ENCODE data around the gene AFF3. TPM values are rescaled to one million over a fixed set of nuclear protein-coding genes. Genes with fewer than 3 reads are reported as not detected.

Gene AFF3
- total and polyA plus RNA-seq, 3 donors from 2014 or later: 18.0 to 34.4 (median 27.1) TPM

DNA sequence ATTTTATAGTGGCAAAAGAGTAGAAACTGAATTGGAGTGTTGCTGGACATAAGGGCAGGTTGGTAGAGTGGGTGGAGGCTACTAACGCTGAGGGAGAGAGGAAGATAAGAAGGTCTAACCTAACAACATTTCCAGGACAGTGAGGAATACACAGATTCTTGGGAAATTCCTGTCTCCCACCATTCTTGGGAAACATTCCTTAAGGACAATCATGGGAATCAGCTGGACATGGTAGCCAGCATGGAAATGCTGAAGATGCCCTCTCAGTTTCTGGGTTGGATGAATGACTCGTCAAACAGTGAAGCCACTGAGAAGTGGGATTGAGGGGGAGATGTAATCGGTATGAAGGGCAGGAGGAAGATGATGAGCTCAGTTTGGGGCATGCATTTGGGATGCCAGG is 265.4 kb downstream of the AFF3 start:
- Histone ChIP-seq H3K27me3 (no peaks in the 10 kb centered on the region), H3K36me3 (ENCODE audit: low read depth, missing control alignments) (no peaks in the 10 kb centered on the region), H3K4me1 (peaks cover 6% of the 10 kb centered on the region), H3K4me3 (no peak overlapping the region), H3K27ac (no peak overlapping the region), H3K9me3 (no peaks in the 10 kb centered on the region)
- intact Hi-C loops (cut with DNase I; ENCODE audit: low total_unique reads): no loop called here
- TF ChIP-seq, protein P1, sequence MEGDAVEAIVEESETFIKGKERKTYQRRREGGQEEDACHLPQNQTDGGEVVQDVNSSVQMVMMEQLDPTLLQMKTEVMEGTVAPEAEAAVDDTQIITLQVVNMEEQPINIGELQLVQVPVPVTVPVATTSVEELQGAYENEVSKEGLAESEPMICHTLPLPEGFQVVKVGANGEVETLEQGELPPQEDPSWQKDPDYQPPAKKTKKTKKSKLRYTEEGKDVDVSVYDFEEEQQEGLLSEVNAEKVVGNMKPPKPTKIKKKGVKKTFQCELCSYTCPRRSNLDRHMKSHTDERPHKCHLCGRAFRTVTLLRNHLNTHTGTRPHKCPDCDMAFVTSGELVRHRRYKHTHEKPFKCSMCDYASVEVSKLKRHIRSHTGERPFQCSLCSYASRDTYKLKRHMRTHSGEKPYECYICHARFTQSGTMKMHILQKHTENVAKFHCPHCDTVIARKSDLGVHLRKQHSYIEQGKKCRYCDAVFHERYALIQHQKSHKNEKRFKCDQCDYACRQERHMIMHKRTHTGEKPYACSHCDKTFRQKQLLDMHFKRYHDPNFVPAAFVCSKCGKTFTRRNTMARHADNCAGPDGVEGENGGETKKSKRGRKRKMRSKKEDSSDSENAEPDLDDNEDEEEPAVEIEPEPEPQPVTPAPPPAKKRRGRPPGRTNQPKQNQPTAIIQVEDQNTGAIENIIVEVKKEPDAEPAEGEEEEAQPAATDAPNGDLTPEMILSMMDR (IDR thresholded peaks at IDR 0.05): no peak
- TF ChIP-seq POLR2A (IDR thresholded peaks at IDR 0.05): no peak
- no peak for DNase-seq
- WGBS, 2 donors: 80 to 92% methylated on average over 3 of the region's 3 CpGs

- H3K27me3 ChIP-seq: no peaks in the 10 kb centered on the region
- H3K27ac ChIP-seq: no peak overlapping the region
- H3K36me3 ChIP-seq (ENCODE audit: low read depth, missing control alignments): no peaks in the 10 kb centered on the region
- TF ChIP-seq, protein P1 (IDR thresholded peaks at IDR 0.05): no peak
- TF ChIP-seq POLR2A (IDR thresholded peaks at IDR 0.05): no peak
- DNase-seq: no peak
- H3K4me1 ChIP-seq: peaks cover 6% of the 10 kb centered on the region
- 95 to 96% methylated on average over 7 of the region's 7 CpGs for WGBS, 2 donors
- H3K9me3 ChIP-seq: no peaks in the 10 kb centered on the region
- intact Hi-C loops (cut with DNase I; ENCODE audit: low total_unique reads): no loop called here
- no peak overlapping the region for H3K4me3 ChIP-seq
Observed at GRCh38 chr2:99875627-99876201, 266.7 kb downstream of the AFF3 start.

- TF ChIP-seq, protein P1 (IDR thresholded peaks at IDR 0.05): no peak
- TF ChIP-seq POLR2A (IDR thresholded peaks at IDR 0.05): no peak
- Histone ChIP-seq H3K36me3 (ENCODE audit: low read depth, missing control alignments) (no peaks in the 10 kb centered on the region), H3K27ac (no peak overlapping the region), H3K4me1 (no peaks in the 10 kb centered on the region), H3K9me3 (no peaks in the 10 kb centered on the region), H3K27me3 (no peaks in the 10 kb centered on the region), H3K4me3 (no peak overlapping the region)
- DNase-seq: no peak
- intact Hi-C loops (cut with DNase I; ENCODE audit: low total_unique reads): no loop called here
- WGBS, 2 donors: 84 to 85% methylated on average over 4 of the region's 4 CpGs
Observed at GRCh38 chr2:99868260-99868659, 274.1 kb downstream of the AFF3 start.

DNA sequence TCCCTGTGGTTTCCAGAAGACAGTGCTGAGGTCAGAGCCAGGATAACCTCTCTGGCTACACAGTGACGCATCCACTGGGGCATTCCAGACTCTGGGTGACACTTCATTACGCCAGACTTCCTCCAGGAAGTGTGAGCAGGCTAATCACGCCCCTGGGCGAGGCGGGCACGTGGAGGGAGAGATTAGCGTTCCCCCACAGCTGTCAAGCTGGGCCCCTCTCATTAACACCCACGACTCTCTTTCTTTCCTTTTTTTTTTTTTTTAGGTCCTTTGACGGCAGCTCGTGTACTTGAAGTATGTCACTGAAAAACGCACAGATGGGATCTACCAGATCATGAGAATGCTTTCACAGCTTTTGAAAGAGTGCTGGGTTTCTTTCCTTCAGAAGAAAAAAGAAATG is 274.6 kb downstream of the AFF3 start:
- TF ChIP-seq, protein P1 (IDR thresholded peaks at IDR 0.05): no peak
- TF ChIP-seq POLR2A (IDR thresholded peaks at IDR 0.05): no peak
- no peaks in the 10 kb centered on the region for H3K4me1 ChIP-seq
- no peaks in the 10 kb centered on the region for H3K36me3 ChIP-seq (ENCODE audit: low read depth, missing control alignments)
- no peak for DNase-seq
- H3K27ac ChIP-seq: no peak overlapping the region
- H3K9me3 ChIP-seq: no peaks in the 10 kb centered on the region
- intact Hi-C loops (cut with DNase I; ENCODE audit: low total_unique reads): no loop called here
- no peaks in the 10 kb centered on the region for H3K27me3 ChIP-seq
- WGBS, 2 donors: 73 to 79% methylated on average over 11 of the region's 11 CpGs
- no peak overlapping the region for H3K4me3 ChIP-seq
